Gastrocnemius medialis (tissue), 4 donors: ENCODE results near the gene AFF3.

Experiments
- CTCF ChIP-seq, 5 experiments: fragments of 450-650 bp in 3 of 5; fragments of 200-600 bp in 2 of 5; sonication (generic) in 2 of 5; IDR thresholded peaks in 4 of 5; conservative IDR thresholded peaks in 1 of 5; 1 replicate in 4 of 5; 2 replicates in 1 of 5; pipeline ENCODE4 v1.5.1; 2016 to 2019; ENCODE audit warnings: antibody characterized with exemption in 5 of 5, mild to moderate bottlenecking in 3 of 5, moderate library complexity in 3 of 5
- POLR2A ChIP-seq, 2 donors: fragments of 450-650 bp; IDR thresholded peaks; one replicate each; pipeline ENCODE4 v1.6.1; 2017; ENCODE audit warnings: antibody characterized with exemption in 2 of 2, mild to moderate bottlenecking in 2 of 2, moderate library complexity in 2 of 2

- TF ChIP-seq CTCF (IDR thresholded peaks at IDR 0.05 in 4 of 5, conservative IDR thresholded peaks at IDR 0.05 in 1 of 5) (no peak), POLR2A (IDR thresholded peaks at IDR 0.05) (no peak)
Measured at GRCh38 chr2:99891428-99891780, 251.0 kb downstream of the AFF3 start.
